DND-41 (cell line): ENCODE results near the gene CABP4.

Experiments
- CTCF ChIP-seq: IDR thresholded peaks from 2 replicates; pipeline ENCODE4 v1.5.1; 2012; ENCODE audit warnings: borderline replicate concordance, low read length, moderate library complexity, mild to moderate bottlenecking; ENCODE audit not compliant: poor library complexity, severe bottlenecking; ENCODE audit errors: extremely low read depth
- EZH2 ChIP-seq: IDR thresholded peaks from 3 replicates; pipeline ENCODE4 v1.6.1; 2012; ENCODE audit warnings: borderline replicate concordance, low read depth, mild to moderate bottlenecking, moderate library complexity, low read length, inconsistent platforms; ENCODE audit not compliant: severe bottlenecking

GRCh38 chr11:67420646-67421429 lies 34.3 kb upstream of the CABP4 start:
- TF ChIP-seq CTCF (peak; percentile 5), EZH2 (no peak)
